ENCODE results near the gene BCR. TPM values are rescaled to one million over a fixed set of nuclear protein-coding genes. Genes with fewer than 3 reads are reported as not detected.

BCR gene
- total and polyA plus RNA-seq, 4 donors: 5.3 to 120 (median 71.8) TPM

DNA sequence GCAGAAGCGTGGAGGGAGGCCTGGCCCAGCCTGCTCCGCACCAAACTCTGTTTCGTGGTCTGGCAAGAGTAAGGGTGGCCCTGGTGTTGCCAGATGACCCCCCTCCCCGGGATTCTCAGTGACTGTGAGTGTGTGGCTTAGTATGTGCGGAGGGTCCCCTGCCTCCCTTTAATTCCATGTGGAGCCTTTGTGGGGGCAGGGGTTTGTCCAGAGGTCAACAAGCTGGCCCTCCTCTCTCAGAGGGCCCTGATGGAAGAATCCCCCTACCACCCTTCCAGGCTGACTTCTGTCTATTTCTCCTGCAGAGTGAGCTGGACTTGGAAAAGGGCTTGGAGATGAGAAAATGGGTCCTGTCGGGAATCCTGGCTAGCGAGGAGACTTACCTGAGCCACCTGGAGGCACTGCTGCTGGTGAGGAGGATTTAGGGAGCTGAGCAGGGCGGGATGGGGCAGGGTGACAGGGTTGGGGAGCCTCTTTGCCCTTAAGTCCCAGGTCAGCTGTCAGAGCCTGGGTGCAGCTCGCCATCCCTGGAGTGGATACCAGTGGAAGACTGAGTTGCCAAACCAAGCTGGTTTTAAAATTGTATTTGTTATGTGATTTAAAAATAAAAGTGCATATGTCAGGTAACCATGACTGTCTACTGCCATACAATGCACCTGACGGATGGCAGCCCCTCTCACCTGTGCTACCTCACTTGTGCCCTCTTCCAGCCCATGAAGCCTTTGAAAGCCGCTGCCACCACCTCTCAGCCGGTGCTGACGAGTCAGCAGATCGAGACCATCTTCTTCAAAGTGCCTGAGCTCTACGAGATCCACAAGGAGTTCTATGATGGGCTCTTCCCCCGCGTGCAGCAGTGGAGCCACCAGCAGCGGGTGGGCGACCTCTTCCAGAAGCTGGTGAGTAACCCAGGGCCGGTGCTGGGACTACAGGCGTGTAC, 80.6 kb downstream of the BCR start:
- no peak overlapping the region for H3K27ac ChIP-seq (ENCODE audit: low read depth in 1 of 2, low read length in 2 of 2)
- 90 to 94% methylated on average over 21 of the region's 21 CpGs for WGBS, 2 donors

DNA sequence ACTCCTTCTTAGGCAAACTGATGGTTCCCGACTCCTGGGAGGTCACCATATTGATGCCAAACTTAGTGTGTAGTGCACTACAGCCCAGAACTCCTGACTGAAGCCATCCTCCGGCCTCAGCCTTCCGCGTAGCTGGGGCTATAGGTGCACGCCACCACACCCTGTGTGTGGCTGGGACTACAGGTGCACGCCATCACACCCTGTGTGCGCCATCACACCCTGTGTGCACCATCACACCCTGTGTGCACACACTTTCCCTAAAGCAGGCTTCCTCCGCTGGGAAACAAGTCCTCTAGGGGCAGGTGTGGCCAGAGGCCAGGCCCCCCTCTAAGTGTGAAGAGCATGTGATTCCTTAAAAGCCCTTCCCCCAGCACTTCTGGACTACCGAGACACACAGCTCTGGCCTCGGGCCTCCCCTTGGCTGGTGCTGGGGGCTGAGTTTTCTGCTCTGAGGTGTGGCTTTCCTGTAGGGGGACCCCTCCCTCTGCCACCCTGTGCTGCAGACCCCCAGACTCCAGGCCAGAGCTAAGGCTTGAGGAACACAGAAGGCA, 81.7 kb downstream of the BCR start:
- intact Hi-C loops (cut with DNase I): no loop called here
- DNase-seq: no peak
- no peak overlapping the region for H3K27ac ChIP-seq (ENCODE audit: low read depth in 1 of 2, low read length in 2 of 2)
- 77 to 87% methylated on average over 10 of the region's 10 CpGs for WGBS, 2 donors
- no peak for ATAC-seq (ENCODE audit: low FRiP score)
- no peaks in the 10 kb centered on the region for H3K9me3 ChIP-seq (ENCODE audit: control insufficient read depth, low read length)
- H3K4me3 ChIP-seq (ENCODE audit: low read length in 2 of 2): no peak overlapping the region
- no peaks in the 10 kb centered on the region for H3K27me3 ChIP-seq (ENCODE audit: control insufficient read depth in 1 of 2, insufficient read depth in 2 of 2, low read length in 1 of 2)
- H3K4me1 ChIP-seq (ENCODE audit: control insufficient read depth in 1 of 2, insufficient read depth in 2 of 2, low read length in 2 of 2): no peaks in the 10 kb centered on the region
- H3K36me3 ChIP-seq (ENCODE audit: control insufficient read depth in 1 of 2, insufficient read depth in 2 of 2, low read length in 1 of 2): peaks cover 0 to 1% of the 10 kb centered on the region in 2 donors

More for the DNA sequence above, 80.6 kb downstream of the BCR start:
- intact Hi-C loops (cut with DNase I): no loop called here
- no peak for ATAC-seq (ENCODE audit: low FRiP score)
- H3K4me1 ChIP-seq (ENCODE audit: control insufficient read depth in 1 of 2, insufficient read depth in 2 of 2, low read length in 2 of 2): no peaks in the 10 kb centered on the region
- H3K9me3 ChIP-seq (ENCODE audit: control insufficient read depth, low read length): no peaks in the 10 kb centered on the region
- H3K36me3 ChIP-seq (ENCODE audit: control insufficient read depth in 1 of 2, insufficient read depth in 2 of 2, low read length in 1 of 2): peaks cover 0 to 1% of the 10 kb centered on the region in 2 donors
- H3K4me3 ChIP-seq (ENCODE audit: low read length in 2 of 2): no peak overlapping the region
- no peaks in the 10 kb centered on the region for H3K27me3 ChIP-seq (ENCODE audit: control insufficient read depth in 1 of 2, insufficient read depth in 2 of 2, low read length in 1 of 2)
- no peak for DNase-seq

DNA sequence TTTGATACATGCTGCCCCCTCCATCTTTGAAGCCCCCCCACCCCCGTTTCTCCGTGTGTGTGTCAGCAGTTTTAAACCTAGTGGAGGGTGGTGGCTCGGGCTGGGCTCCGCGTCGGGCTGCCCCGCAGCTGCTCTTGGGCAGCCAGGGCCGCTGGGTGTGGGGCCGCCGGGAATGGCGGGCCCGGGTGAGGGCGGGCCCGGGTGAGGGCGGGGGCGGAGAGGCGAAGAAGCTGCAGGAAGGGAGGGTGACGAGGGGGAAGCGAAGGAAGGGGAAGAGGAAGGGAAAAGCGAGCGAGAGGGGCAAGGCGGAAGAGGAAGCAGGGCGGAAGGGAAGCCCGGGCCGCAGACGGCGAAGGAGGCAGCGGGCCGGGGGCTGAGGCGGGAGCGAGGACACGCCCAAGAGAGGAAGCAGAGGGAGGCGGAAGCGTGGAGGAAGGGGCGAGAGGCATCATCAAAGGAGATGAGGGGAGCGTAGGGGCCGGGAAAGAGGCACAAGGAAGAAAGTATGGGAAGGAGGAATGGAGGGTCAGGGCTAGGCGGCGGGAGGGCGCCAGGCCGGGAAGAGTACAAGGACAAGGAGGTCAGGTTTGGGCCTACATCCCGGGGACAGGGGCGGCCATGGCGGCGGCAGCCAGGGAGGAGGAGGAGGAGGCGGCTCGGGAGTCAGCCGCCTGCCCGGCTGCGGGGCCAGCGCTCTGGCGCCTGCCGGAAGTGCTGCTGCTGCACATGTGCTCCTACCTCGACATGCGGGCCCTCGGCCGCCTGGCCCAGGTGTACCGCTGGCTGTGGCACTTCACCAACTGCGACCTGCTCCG, 82.4 kb downstream of the BCR start:
- Histone ChIP-seq H3K9me3 (ENCODE audit: control insufficient read depth, low read length) (no peaks in the 10 kb centered on the region), H3K4me1 (ENCODE audit: control insufficient read depth in 1 of 2, insufficient read depth in 2 of 2, low read length in 2 of 2) (no peaks in the 10 kb centered on the region), H3K36me3 (ENCODE audit: control insufficient read depth in 1 of 2, insufficient read depth in 2 of 2, low read length in 1 of 2) (peaks cover 0 to 1% of the 10 kb centered on the region in 2 donors), H3K27me3 (ENCODE audit: control insufficient read depth in 1 of 2, insufficient read depth in 2 of 2, low read length in 1 of 2) (no peaks in the 10 kb centered on the region), H3K4me3 (ENCODE audit: low read length in 2 of 2) (no peak overlapping the region), H3K27ac (ENCODE audit: low read depth in 1 of 2, low read length in 2 of 2) (no peak overlapping the region)
- intact Hi-C loops (cut with DNase I): no loop called here
- ATAC-seq (ENCODE audit: low FRiP score) (no peak), DNase-seq (no peak)
- 86 to 89% methylated on average over 46 to 60 of the region's 60 CpGs for WGBS, 2 donors

DNA sequence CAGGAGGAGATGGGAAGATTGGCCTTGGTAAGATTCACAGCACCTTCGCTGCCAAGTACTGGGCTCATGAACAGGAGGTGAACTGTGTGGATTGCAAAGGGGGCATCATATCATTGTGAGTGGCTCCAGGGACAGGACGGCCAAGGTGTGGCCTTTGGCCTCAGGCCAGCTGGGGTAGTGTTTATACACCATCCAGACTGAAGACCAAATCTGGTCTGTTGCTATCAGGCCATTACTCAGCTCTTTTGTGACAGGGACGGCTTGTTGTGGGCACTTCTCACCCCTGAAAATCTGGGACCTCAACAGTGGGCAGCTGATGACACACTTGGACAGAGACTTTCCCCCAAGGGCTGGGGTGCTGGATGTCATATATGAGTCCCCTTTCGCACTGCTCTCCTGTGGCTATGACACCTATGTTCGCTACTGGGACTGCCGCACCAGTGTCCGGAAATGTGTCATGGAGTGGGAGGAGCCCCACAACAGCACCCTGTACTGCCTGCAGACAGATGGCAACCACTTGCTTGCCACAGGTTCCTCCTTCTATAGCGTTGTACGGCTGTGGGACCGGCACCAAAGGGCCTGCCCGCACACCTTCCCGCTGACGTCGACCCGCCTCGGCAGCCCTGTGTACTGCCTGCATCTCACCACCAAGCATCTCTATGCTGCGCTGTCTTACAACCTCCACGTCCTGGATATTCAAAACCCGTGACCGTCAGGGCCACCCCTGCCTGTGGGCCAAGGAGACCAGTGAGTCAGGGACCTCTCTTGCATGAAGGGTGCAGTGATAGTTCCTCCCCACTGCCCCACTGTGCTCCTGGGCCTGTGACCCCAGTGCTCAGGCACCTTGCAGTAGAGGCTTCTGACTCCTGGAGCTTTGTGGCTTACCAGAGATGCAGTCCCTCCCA, 83.6 kb downstream of the BCR start:
- ATAC-seq (ENCODE audit: low FRiP score) (no peak), DNase-seq (no peak)
- H3K9me3 ChIP-seq (ENCODE audit: control insufficient read depth, low read length): no peaks in the 10 kb centered on the region
- 87 to 88% methylated on average over 20 of the region's 20 CpGs for WGBS, 2 donors
- peaks cover 0 to 1% of the 10 kb centered on the region in 2 donors for H3K36me3 ChIP-seq (ENCODE audit: control insufficient read depth in 1 of 2, insufficient read depth in 2 of 2, low read length in 1 of 2)
- peak overlapping the region in 1 of 2 donors; percentile 34 for H3K27ac ChIP-seq (ENCODE audit: low read depth in 1 of 2, low read length in 2 of 2)
- H3K27me3 ChIP-seq (ENCODE audit: control insufficient read depth in 1 of 2, insufficient read depth in 2 of 2, low read length in 1 of 2): no peaks in the 10 kb centered on the region
- intact Hi-C loops (cut with DNase I): no loop called here
- no peak overlapping the region for H3K4me3 ChIP-seq (ENCODE audit: low read length in 2 of 2)
- H3K4me1 ChIP-seq (ENCODE audit: control insufficient read depth in 1 of 2, insufficient read depth in 2 of 2, low read length in 2 of 2): no peaks in the 10 kb centered on the region

DNA sequence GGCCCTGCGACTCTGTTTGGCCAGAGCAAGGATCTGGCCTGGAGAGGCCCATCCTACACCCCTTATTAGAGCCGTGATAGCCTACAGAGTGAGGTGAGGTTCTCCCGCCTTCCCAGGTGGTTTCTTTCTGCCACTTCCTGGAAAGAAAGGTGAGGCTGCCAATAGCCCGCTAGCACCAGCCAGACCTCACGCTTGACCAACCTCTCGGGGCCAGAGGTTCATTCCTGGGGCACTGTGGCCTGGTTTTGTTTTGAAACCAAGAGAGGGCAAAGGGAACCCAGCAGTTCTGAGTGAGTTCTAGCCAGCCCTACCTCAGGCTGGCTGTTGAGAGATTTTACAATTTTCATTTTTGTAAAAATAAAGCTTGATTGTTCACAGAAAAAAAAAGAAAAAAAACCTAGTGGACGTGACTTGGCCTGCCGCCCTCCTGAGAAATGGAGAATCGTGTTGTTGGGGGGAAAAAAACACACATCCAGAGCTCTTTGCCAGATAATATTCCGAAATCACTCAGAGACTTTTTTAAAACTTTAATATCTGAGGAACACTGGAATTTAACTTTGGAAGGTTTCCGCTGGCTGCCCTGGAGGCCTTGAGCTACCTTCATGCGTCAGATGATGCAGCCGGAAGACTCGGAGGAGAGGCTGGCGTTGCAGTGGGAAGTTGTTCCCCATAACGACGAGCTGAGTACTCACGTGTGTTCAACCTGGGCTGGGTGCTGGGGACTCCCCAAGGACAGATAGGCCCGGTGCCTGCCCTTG, 84.5 kb downstream of the BCR start:
- DNase-seq (peak in 1 of 2 donors; percentile 64), ATAC-seq (ENCODE audit: low FRiP score) (peak; percentile 42)
- 52 to 57% methylated on average over 19 of the region's 19 CpGs for whole genome bisulfite sequencing, 2 donors

DNA sequence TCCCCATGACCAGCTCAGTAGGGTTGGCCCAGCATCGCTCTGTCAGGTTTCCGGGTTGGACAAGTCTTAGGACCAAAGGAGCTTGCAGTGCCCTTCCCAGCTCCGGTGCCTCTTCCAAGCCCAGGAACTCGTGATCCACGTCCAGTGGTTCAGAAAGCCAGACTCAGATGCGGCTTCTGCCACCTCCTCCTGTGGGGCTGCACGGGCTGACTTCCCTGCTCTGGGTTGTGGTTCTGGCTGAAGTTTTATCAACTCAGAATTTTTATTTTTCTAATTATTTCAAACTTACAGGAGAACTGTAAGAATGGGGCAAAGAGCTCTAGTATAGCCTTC, 85.0 kb downstream of the BCR start:
- H3K27ac ChIP-seq (ENCODE audit: low read depth in 1 of 2, low read length in 2 of 2): peak overlapping the region in 1 of 2 donors; percentile 58
- intact Hi-C loops (cut with DNase I): no loop called here
- ATAC-seq (ENCODE audit: low FRiP score): no peak
- no peaks in the 10 kb centered on the region for H3K4me1 ChIP-seq (ENCODE audit: control insufficient read depth in 1 of 2, insufficient read depth in 2 of 2, low read length in 2 of 2)
- H3K4me3 ChIP-seq (ENCODE audit: low read length in 2 of 2): no peak overlapping the region
- 74 to 84% methylated on average over 7 of the region's 7 CpGs for WGBS, 2 donors
- DNase-seq: no peak
- peaks cover 0 to 1% of the 10 kb centered on the region in 2 donors for H3K36me3 ChIP-seq (ENCODE audit: control insufficient read depth in 1 of 2, insufficient read depth in 2 of 2, low read length in 1 of 2)
- no peaks in the 10 kb centered on the region for H3K9me3 ChIP-seq (ENCODE audit: control insufficient read depth, low read length)
- no peaks in the 10 kb centered on the region for H3K27me3 ChIP-seq (ENCODE audit: control insufficient read depth in 1 of 2, insufficient read depth in 2 of 2, low read length in 1 of 2)

More for the DNA sequence above, 84.5 kb downstream of the BCR start:
- Histone ChIP-seq H3K27me3 (ENCODE audit: control insufficient read depth in 1 of 2, insufficient read depth in 2 of 2, low read length in 1 of 2) (no peaks in the 10 kb centered on the region), H3K4me1 (ENCODE audit: control insufficient read depth in 1 of 2, insufficient read depth in 2 of 2, low read length in 2 of 2) (no peaks in the 10 kb centered on the region), H3K4me3 (ENCODE audit: low read length in 2 of 2) (no peak overlapping the region), H3K27ac (ENCODE audit: low read depth in 1 of 2, low read length in 2 of 2) (peak overlapping the region in 1 of 2 donors; percentile 58), H3K36me3 (ENCODE audit: control insufficient read depth in 1 of 2, insufficient read depth in 2 of 2, low read length in 1 of 2) (peaks cover 0 to 1% of the 10 kb centered on the region in 2 donors), H3K9me3 (ENCODE audit: control insufficient read depth, low read length) (no peaks in the 10 kb centered on the region)
- intact Hi-C loops (cut with DNase I): no loop called here

DNA sequence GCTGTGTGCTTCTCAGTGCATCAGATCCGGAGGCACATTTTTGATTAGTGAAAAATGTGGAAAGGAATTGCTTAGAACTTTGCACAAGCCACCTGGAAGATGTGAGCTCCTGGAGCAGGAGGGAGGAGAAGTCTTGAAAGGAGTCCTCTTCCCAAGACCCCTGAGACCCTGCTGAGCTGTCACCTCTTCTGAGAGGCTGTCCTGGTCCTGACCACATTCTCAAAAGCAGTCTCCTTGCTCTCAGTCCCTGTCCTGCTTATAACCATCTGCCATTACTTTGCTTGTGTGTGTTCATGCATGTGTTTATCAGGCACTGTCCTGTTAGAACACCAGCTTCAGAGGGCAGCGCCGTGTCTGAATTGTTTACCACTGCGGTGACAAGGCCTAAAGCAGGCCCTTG, 86.5 kb downstream of the BCR start:
- Histone ChIP-seq H3K9me3 (ENCODE audit: control insufficient read depth, low read length) (no peaks in the 10 kb centered on the region), H3K4me1 (ENCODE audit: control insufficient read depth in 1 of 2, insufficient read depth in 2 of 2, low read length in 2 of 2) (no peaks in the 10 kb centered on the region), H3K27me3 (ENCODE audit: control insufficient read depth in 1 of 2, insufficient read depth in 2 of 2, low read length in 1 of 2) (no peaks in the 10 kb centered on the region), H3K27ac (ENCODE audit: low read depth in 1 of 2, low read length in 2 of 2) (no peak overlapping the region), H3K4me3 (ENCODE audit: low read length in 2 of 2) (no peak overlapping the region), H3K36me3 (ENCODE audit: control insufficient read depth in 1 of 2, insufficient read depth in 2 of 2, low read length in 1 of 2) (no peaks in the 10 kb centered on the region)
- intact Hi-C loops (cut with DNase I): no loop called here
- no peak for DNase-seq
- WGBS, 2 donors: 91 to 93% methylated on average over 4 of the region's 4 CpGs
- ATAC-seq (ENCODE audit: low FRiP score): no peak

All from aorta (tissue), 5 donors.